Lung (tissue), 12 donors: Measurements from ENCODE around the gene WAPL. TPM values are rescaled to one million over a fixed set of nuclear protein-coding genes. Genes with fewer than 3 reads are reported as not detected.

ENCODE experiments used
- ATAC-seq: fragments of 200-7000 bp; cut with Tn5 transposase; one replicate; pipeline ENCODE4 v1.9.1; 2020; ENCODE audit warnings: moderate number of reproducible peaks; ENCODE audit not compliant: insufficient read depth, low FRiP score
- DNase-seq, 3 donors: peaks; one replicate each; pipeline ENCODE4 v3.0.0-alpha.2; 2013 to 2017
- H3K27ac ChIP-seq, 2 donors: one replicate each; pipeline ENCODE4 v1.5.1; 2013; ENCODE audit warnings: mild to moderate bottlenecking in 2 of 2, moderate library complexity in 2 of 2, control low read depth in 1 of 2, inconsistent platforms in 1 of 2, low read depth in 1 of 2, low read length in 1 of 2
- H3K27me3 ChIP-seq, 3 donors: one replicate each; pipeline ENCODE4 v1.5.1; 2013; ENCODE audit warnings: low read length in 2 of 3; ENCODE audit not compliant: control insufficient read depth in 3 of 3, insufficient read depth in 3 of 3
- H3K36me3 ChIP-seq, 4 donors: one replicate each; pipeline ENCODE4 v1.5.1; 2013; ENCODE audit warnings: low read length in 4 of 4, mild to moderate bottlenecking in 1 of 4, moderate library complexity in 1 of 4; ENCODE audit not compliant: control insufficient read depth in 4 of 4, insufficient read depth in 4 of 4
- H3K4me1 ChIP-seq, 5 donors: one replicate each; pipeline ENCODE4 v1.5.1; 2013; ENCODE audit warnings: low read length in 5 of 5, mild to moderate bottlenecking in 2 of 5, moderate library complexity in 1 of 5; ENCODE audit not compliant: control insufficient read depth in 5 of 5, insufficient read depth in 5 of 5
- H3K4me3 ChIP-seq: one replicate; pipeline ENCODE4 v1.5.1; 2013; ENCODE audit warnings: mild to moderate bottlenecking, control low read depth, moderate library complexity
- H3K9ac ChIP-seq, 2 donors: one replicate each; pipeline ENCODE4 v1.5.1; 2013; ENCODE audit warnings: low read length in 2 of 2, control low read depth in 1 of 2; ENCODE audit not compliant: insufficient read depth in 1 of 2
- H3K9me3 ChIP-seq, 4 donors: one replicate each; pipeline ENCODE4 v1.5.1; 2013; ENCODE audit warnings: low read length in 3 of 4, mild to moderate bottlenecking in 1 of 4, moderate library complexity in 1 of 4; ENCODE audit not compliant: control insufficient read depth in 4 of 4, insufficient read depth in 3 of 4
- WGBS, 2 donors: extraction: QIAGEN DNeasy Blood & Tissue Kit; methylation state at CpG; one replicate each; pipeline ENCODE4 v1.1.7; 2013; 5-methylcytosine and 5-hydroxymethylcytosine counted together
- polyA plus RNA-seq, 2 donors: library from polyadenylated mRNA; stranded (reverse); fragments of 200-250 nt; gene quantifications; one replicate each; pipeline ENCODE4 v1.2.1, GENCODE V29; 2013
- total RNA-seq, 2 donors: library from RNA; depleted of rRNA in 1 of 2; stranded (reverse); fragments of >200 nt in 1 of 2; gene quantifications; one replicate each; pipeline ENCODE4 v1.2.1, GENCODE V29; 2014 to 2021
- TF ChIP-seq, protein P1 (sequence below): IDR thresholded peaks from 2 replicates; pipeline ENCODE4 v1.5.1; 2012; ENCODE audit warnings: mild to moderate bottlenecking; ENCODE audit errors: control extremely low read depth, extremely low read depth
- donor health status: control.
- donor health status: control.
- donor health status: Bipolar disorder and iron deficiency.
- donor health status: healthy.
- donor health status: DM: yes; HTN: yes; CAD: no.

Gene WAPL
- total and polyA plus RNA-seq, 4 donors: 15.0 to 67.8 (median 24.0) TPM

DNA sequence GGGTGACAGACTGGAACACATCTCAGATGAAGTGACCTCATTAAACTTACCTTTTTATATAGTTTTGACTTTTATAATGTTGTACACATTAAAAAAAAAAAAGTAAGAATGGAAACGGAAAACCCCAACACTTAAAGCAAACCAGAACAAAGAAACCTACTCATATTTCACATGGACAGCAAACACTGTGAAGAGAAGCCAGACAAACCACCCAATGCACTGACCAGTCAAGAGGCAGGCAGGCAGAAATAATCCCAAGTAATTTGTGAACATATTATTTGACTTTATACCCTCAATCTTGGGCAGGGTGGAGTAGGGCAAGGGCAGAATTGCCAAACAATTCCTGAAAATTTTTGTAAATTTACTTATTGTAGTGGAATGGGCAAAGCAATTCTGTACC, 39.8 kb downstream of the WAPL start:
- H3K4me3 ChIP-seq: no peak overlapping the region
- H3K9ac ChIP-seq: no peak overlapping the region
- TF ChIP-seq, protein P1, sequence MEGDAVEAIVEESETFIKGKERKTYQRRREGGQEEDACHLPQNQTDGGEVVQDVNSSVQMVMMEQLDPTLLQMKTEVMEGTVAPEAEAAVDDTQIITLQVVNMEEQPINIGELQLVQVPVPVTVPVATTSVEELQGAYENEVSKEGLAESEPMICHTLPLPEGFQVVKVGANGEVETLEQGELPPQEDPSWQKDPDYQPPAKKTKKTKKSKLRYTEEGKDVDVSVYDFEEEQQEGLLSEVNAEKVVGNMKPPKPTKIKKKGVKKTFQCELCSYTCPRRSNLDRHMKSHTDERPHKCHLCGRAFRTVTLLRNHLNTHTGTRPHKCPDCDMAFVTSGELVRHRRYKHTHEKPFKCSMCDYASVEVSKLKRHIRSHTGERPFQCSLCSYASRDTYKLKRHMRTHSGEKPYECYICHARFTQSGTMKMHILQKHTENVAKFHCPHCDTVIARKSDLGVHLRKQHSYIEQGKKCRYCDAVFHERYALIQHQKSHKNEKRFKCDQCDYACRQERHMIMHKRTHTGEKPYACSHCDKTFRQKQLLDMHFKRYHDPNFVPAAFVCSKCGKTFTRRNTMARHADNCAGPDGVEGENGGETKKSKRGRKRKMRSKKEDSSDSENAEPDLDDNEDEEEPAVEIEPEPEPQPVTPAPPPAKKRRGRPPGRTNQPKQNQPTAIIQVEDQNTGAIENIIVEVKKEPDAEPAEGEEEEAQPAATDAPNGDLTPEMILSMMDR: no peak
- no peaks in the 10 kb centered on the region for H3K27me3 ChIP-seq
- no peaks in the 10 kb centered on the region for H3K9me3 ChIP-seq
- no peak for ATAC-seq
- no peak overlapping the region for H3K27ac ChIP-seq
- 62 to 72% methylated on average over 1 of the region's 1 CpG for WGBS, 2 donors
- no peaks in the 10 kb centered on the region for H3K4me1 ChIP-seq
- DNase-seq: no peak
- peaks cover 7 to 16% (median 11%) of the 10 kb centered on the region in 4 donors for H3K36me3 ChIP-seq

DNA sequence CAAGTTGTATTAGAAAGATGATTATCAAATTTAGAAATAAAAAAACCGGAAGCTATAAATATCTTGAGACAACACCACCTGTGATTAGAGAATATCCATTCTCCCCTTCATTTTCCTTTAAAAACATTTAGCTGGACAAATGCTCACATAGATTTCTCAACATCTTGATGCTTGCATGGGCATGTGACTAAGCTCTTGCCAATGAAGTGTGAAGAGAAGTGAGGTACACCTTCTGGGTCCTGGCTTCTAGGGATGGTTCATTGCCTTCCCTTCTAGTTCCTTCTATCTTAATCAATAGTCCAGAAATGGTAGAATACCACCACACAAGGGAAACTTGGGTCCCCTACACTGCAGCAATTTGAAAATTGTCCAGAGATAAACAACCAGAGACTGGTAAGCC, 41.0 kb downstream of the WAPL start:
- WGBS, 2 donors: 92% methylated on average over 1 of the region's 1 CpG
- Histone ChIP-seq H3K9ac (no peak overlapping the region), H3K36me3 (peaks cover 0 to 18% (median 11%) of the 10 kb centered on the region in 4 donors), H3K4me1 (peaks cover 0 to 2% (median 0%) of the 10 kb centered on the region in 5 donors), H3K27me3 (no peaks in the 10 kb centered on the region), H3K27ac (no peak overlapping the region), H3K9me3 (no peaks in the 10 kb centered on the region), H3K4me3 (no peak overlapping the region)
- DNase-seq: no peak
- TF ChIP-seq, protein P1: no peak
- ATAC-seq: no peak

GRCh38 chr10:86472061-86472460, 49.5 kb downstream of the WAPL start:
- Histone ChIP-seq H3K36me3 (peaks cover 10 to 20% (median 14%) of the 10 kb centered on the region in 4 donors), H3K27me3 (no peaks in the 10 kb centered on the region), H3K27ac (no peak overlapping the region), H3K4me3 (no peak overlapping the region), H3K4me1 (peaks cover 0 to 4% (median 0%) of the 10 kb centered on the region in 5 donors), H3K9me3 (no peaks in the 10 kb centered on the region), H3K9ac (no peak overlapping the region)
- 62 to 90% methylated on average over 3 of the region's 3 CpGs for WGBS, 2 donors
- no peak for ATAC-seq
- DNase-seq: peak in 2 of 3 donors; percentile 34 to 66
- TF ChIP-seq, protein P1: no peak
